HepG2 (cell line): Measurements from ENCODE around the gene FKBP1C. TPM values are rescaled to one million over a fixed set of nuclear protein-coding genes. Genes with fewer than 3 reads are reported as not detected.

Experiments
- ATAD3A ChIP-seq: sonication (generic); formaldehyde crosslinking; IDR thresholded peaks from 2 replicates; pipeline ENCODE4 v1.4.0; 2020; ENCODE audit warnings: missing genetic modification reagents
- ATF3 ChIP-seq: sonication (generic); formaldehyde crosslinking; IDR thresholded peaks from 2 replicates; pipeline ENCODE4 v1.4.0; 2020; ENCODE audit warnings: missing genetic modification reagents
- ATF7 ChIP-seq, 2 experiments: fragments of 450-650 bp in 1 of 2; sonication (generic) in 1 of 2; formaldehyde crosslinking in 1 of 2; IDR thresholded peaks; 2 replicates each; pipeline versions ENCODE4 v1.4.0 to v1.6.1; 2016 to 2020; ENCODE audit warnings: antibody characterized with exemption in 1 of 2, mild to moderate bottlenecking in 1 of 2, missing genetic modification reagents in 1 of 2
- CENPBD1 ChIP-seq: sonication (generic); formaldehyde crosslinking; IDR thresholded peaks from 2 replicates; pipeline ENCODE4 v1.8.0; 2022; ENCODE audit warnings: missing genetic modification reagents, low read depth, mild to moderate bottlenecking, borderline replicate concordance
- DDIT3 ChIP-seq: sonication (generic); formaldehyde crosslinking; IDR thresholded peaks from 2 replicates; pipeline ENCODE4 v1.4.0; 2020; ENCODE audit warnings: mild to moderate bottlenecking, missing genetic modification reagents
- ELF3 ChIP-seq: IDR thresholded peaks from 2 replicates; pipeline ENCODE4 v1.6.1; 2016; ENCODE audit warnings: missing genetic modification reagents, missing compliant biosample characterization
- FOXC1 ChIP-seq: sonication (generic); formaldehyde crosslinking; IDR thresholded peaks from 2 replicates; pipeline ENCODE4 v1.8.0; 2022; ENCODE audit warnings: mild to moderate bottlenecking, missing genetic modification reagents, borderline replicate concordance
- MEIS2 ChIP-seq: sonication (generic); formaldehyde crosslinking; IDR thresholded peaks from 2 replicates; pipeline ENCODE4 v1.9.0; 2021; ENCODE audit warnings: mild to moderate bottlenecking, missing genetic modification reagents
- NFE2L2 ChIP-seq: fragments of 150-350 bp; IDR thresholded peaks from 2 replicates; pipeline ENCODE4 v1.6.1; 2014; ENCODE audit warnings: low read length
- NFIC ChIP-seq: IDR thresholded peaks from 2 replicates; pipeline ENCODE4 v1.6.1; 2012; ENCODE audit warnings: mild to moderate bottlenecking, low read length, inconsistent platforms
- SALL2 ChIP-seq: sonication (generic); formaldehyde crosslinking; IDR thresholded peaks from 2 replicates; pipeline ENCODE4 v1.8.1; 2023; ENCODE audit warnings: mild to moderate bottlenecking, missing genetic modification reagents, inconsistent platforms
- TEAD3 ChIP-seq: optimal IDR thresholded peaks from 2 replicates; pipeline ENCODE3; 2016; ENCODE audit warnings: borderline replicate concordance
- TFDP2 ChIP-seq: sonication (generic); formaldehyde crosslinking; IDR thresholded peaks from 2 replicates; pipeline ENCODE4 v1.4.0; 2020; ENCODE audit warnings: missing genetic modification reagents
- ZFP90 ChIP-seq: sonication (generic); formaldehyde crosslinking; IDR thresholded peaks from 2 replicates; pipeline ENCODE4 v1.8.0; 2022; ENCODE audit warnings: missing genetic modification reagents, mild to moderate bottlenecking, inconsistent platforms, borderline replicate concordance
- ZHX2 ChIP-seq, 2 experiments: sonication (generic) in 1 of 2; formaldehyde crosslinking in 1 of 2; IDR thresholded peaks; 2 replicates each; pipeline versions ENCODE4 v1.6.1 to v1.9.0; 2014 to 2022; ENCODE audit warnings: antibody characterized with exemption in 1 of 2, borderline replicate concordance in 1 of 2, inconsistent platforms in 1 of 2, low read depth in 1 of 2, missing genetic modification reagents in 1 of 2
- ZNF124 ChIP-seq: sonication (generic); formaldehyde crosslinking; IDR thresholded peaks from 2 replicates; pipeline ENCODE4 v1.4.0; 2020; ENCODE audit warnings: missing genetic modification reagents
- ZNF331 ChIP-seq: sonication (generic); formaldehyde crosslinking; IDR thresholded peaks from 2 replicates; pipeline ENCODE4 v1.4.0; 2020; ENCODE audit warnings: missing genetic modification reagents
- ZNF333 ChIP-seq: sonication (generic); formaldehyde crosslinking; IDR thresholded peaks from 2 replicates; pipeline ENCODE4 v1.4.0; 2020; ENCODE audit warnings: mild to moderate bottlenecking, missing genetic modification reagents, borderline replicate concordance
- ZNF678 ChIP-seq: sonication (generic); formaldehyde crosslinking; IDR thresholded peaks from 2 replicates; pipeline ENCODE4 v1.4.0; 2020; ENCODE audit warnings: mild to moderate bottlenecking, missing genetic modification reagents
- ZNF7 ChIP-seq: IDR thresholded peaks from 2 replicates; pipeline ENCODE4 v1.6.1; 2016; ENCODE audit warnings: missing biosample characterization, missing genetic modification reagents
- ZNF83 ChIP-seq: sonication (generic); formaldehyde crosslinking; IDR thresholded peaks from 2 replicates; pipeline ENCODE4 v1.4.0; 2020; ENCODE audit warnings: missing genetic modification reagents, mild to moderate bottlenecking, borderline replicate concordance
- ZNF883 ChIP-seq: sonication (generic); formaldehyde crosslinking; IDR thresholded peaks from 2 replicates; pipeline ENCODE4 v1.5.1; 2020; ENCODE audit warnings: mild to moderate bottlenecking, missing genetic modification reagents; ENCODE audit errors: not compliant biosample characterization
- polyA plus RNA-seq, 8 experiments: library from polyadenylated mRNA; depleted of rRNA in 3 of 8; stranded (reverse) in 7 of 8; unstranded in 1 of 8; fragments of >200 nt; fragmentation: Illumina TruSeq in 4 of 8; extraction: Trizol in 4 of 8; gene quantifications; 2 replicates each; pipeline versions ENCODE4 v1.2.1 to v1.2.3, GENCODE V29; 2011 to 2016; ENCODE audit warnings: low read depth in 4 of 8, missing spikeins in 1 of 8, mixed read lengths in 1 of 8; ENCODE audit not compliant: insufficient read depth in 1 of 8
- total RNA-seq, 5 experiments: library from RNA; depleted of rRNA; stranded (reverse); fragments of >200 nt; fragmentation: Illumina TruSeq; extraction: Trizol; gene quantifications; 2 replicates each; pipeline ENCODE4 v1.2.3, GENCODE V29; 2016; ENCODE audit warnings: low read depth in 1 of 5

FKBP1C gene
- total and polyA plus RNA-seq, 2 of the 13 experiments (the other 11 are each of a cell fraction or from before 2014, with no cell fraction given), result 0.64 to 3.2 TPM

- TF ChIP-seq ATF3 (CRISPR knock-in tag) (0 out of 2 replicates have a peak, but pooled peaks have one; percentile 28), FOXC1 (CRISPR knock-in tag) (no peak), ZFP90 (no peak), ZNF678 (CRISPR knock-in tag) (no peak), ZNF333 (CRISPR knock-in tag) (no peak), SALL2 (CRISPR knock-in tag) (no peak), ZNF83 (no peak), ZNF883 (CRISPR knock-in tag) (no peak), ZNF7 (CRISPR knock-in tag) (no peak), MEIS2 (CRISPR knock-in tag) (no peak), ZNF331 (no peak), NFIC (0 out of 2 replicates have a peak, but pooled peaks have one; percentile 44), TFDP2 (no peak), DDIT3 (CRISPR knock-in tag) (no peak), CENPBD1 (CRISPR knock-in tag) (no peak), ATF7 (IDR thresholded peaks at IDR 0.05) (peak; percentile 75), ATF7 (CRISPR knock-in tag; IDR thresholded peaks at IDR 0.05) (no peak), TEAD3 (CRISPR knock-in tag) (no peak), ZNF124 (CRISPR knock-in tag) (no peak), ZHX2 (IDR thresholded peaks at IDR 0.05; ENCODE audit: low read depth) (no peak), ZHX2 (CRISPR knock-in tag; IDR thresholded peaks at IDR 0.05; ENCODE audit: borderline replicate concordance) (no peak), ELF3 (CRISPR knock-in tag) (peak; percentile 52), ATAD3A (no peak), NFE2L2 (no peak)
Observed at GRCh38 chr6:63245420-63245819, 34.2 kb downstream of the FKBP1C start (continued).
